BE2C (cell line): Measurements from ENCODE around the gene NSD2.
"Not testable (repeated sequence)": the region's sequence is repeated elsewhere in the genome, so short reads cannot be mapped to it uniquely, and the experiment has no call there.

Experiments
- DNase-seq: peaks from one replicate; pipeline ENCODE4 v3.0.0-alpha.2; 2020
- H3K27me3 ChIP-seq: fragments of 250-450 bp; sonication (Bioruptor Pico); 2 replicates; pipeline ENCODE4 v1.5.1; 2020; ENCODE audit warnings: mild to moderate bottlenecking
- H3K36me3 ChIP-seq: fragments of 250-450 bp; sonication (Bioruptor Pico); 2 replicates; pipeline ENCODE4 v1.5.1; 2020; ENCODE audit warnings: mild to moderate bottlenecking
- H3K4me1 ChIP-seq: fragments of 250-450 bp; sonication (Bioruptor Pico); 2 replicates; pipeline ENCODE4 v1.5.1; 2020
- H3K4me3 ChIP-seq: 2 replicates; pipeline ENCODE4 v1.5.1; 2011; ENCODE audit warnings: low read depth, low read length
- H3K9me3 ChIP-seq: fragments of 250-450 bp; sonication (Bioruptor Pico); 2 replicates; pipeline ENCODE4 v1.5.1; 2020
- CTCF ChIP-seq: IDR thresholded peaks from 2 replicates; pipeline ENCODE4 v1.5.1; 2012; ENCODE audit warnings: mild to moderate bottlenecking, low read depth, low read length

NSD2 gene

GRCh38 chr4:1832690-1833089 is 38.5 kb upstream of the NSD2 start:
- H3K9me3 ChIP-seq = no peaks in the 10 kb centered on the region
- H3K27me3 ChIP-seq = no peaks in the 10 kb centered on the region
- TF ChIP-seq CTCF = no peak
- H3K36me3 ChIP-seq = peaks cover 67% of the 10 kb centered on the region
- no peaks in the 10 kb centered on the region for H3K4me1 ChIP-seq
- H3K4me3 ChIP-seq = no peak overlapping the region
- DNase-seq = no peak

- H3K36me3 ChIP-seq = peaks cover 75% of the 10 kb centered on the region
- H3K4me3 ChIP-seq = no peak overlapping the region
- H3K27me3 ChIP-seq = no peaks in the 10 kb centered on the region
- H3K9me3 ChIP-seq = no peaks in the 10 kb centered on the region
- TF ChIP-seq CTCF = no peak
- H3K4me1 ChIP-seq = no peaks in the 10 kb centered on the region
- DNase-seq = no peak
Measured at GRCh38 chr4:1833307-1834046, 37.7 kb upstream of the NSD2 start.

GRCh38 chr4:1834047-1834775 is 37.0 kb upstream of the NSD2 start:
- Histone ChIP-seq H3K9me3 (no peaks in the 10 kb centered on the region), H3K4me1 (no peaks in the 10 kb centered on the region), H3K27me3 (no peaks in the 10 kb centered on the region), H3K36me3 (peaks cover 82% of the 10 kb centered on the region), H3K4me3 (no peak overlapping the region)
- TF ChIP-seq CTCF = no peak
- no peak for DNase-seq

- not testable (repeated sequence) for H3K4me1 ChIP-seq, H3K27me3 ChIP-seq, H3K9me3 ChIP-seq, H3K4me3 ChIP-seq, DNase-seq
- peaks cover 86% of the 10 kb centered on the region for H3K36me3 ChIP-seq
Measured at GRCh38 chr4:1835836-1836235, 35.4 kb upstream of the NSD2 start.

GRCh38 chr4:1836650-1837049 is 34.5 kb upstream of the NSD2 start:
- peaks cover 86% of the 10 kb centered on the region for H3K36me3 ChIP-seq
- no peak for TF ChIP-seq CTCF
- no peaks in the 10 kb centered on the region for H3K27me3 ChIP-seq

GRCh38 chr4:1837069-1837468 is 34.1 kb upstream of the NSD2 start:
- DNase-seq = no peak
- TF ChIP-seq CTCF = no peak
- Histone ChIP-seq H3K27me3 (no peaks in the 10 kb centered on the region), H3K36me3 (peaks cover 87% of the 10 kb centered on the region), H3K9me3 (no peaks in the 10 kb centered on the region), H3K4me3 (no peak overlapping the region), H3K4me1 (no peaks in the 10 kb centered on the region)

More at GRCh38 chr4:1836650-1837049, 34.5 kb upstream of the NSD2 start:
- no peak for DNase-seq
- no peak overlapping the region for H3K4me3 ChIP-seq
- H3K4me1 ChIP-seq = no peaks in the 10 kb centered on the region
- no peaks in the 10 kb centered on the region for H3K9me3 ChIP-seq
